Colonic mucosa (tissue), 4 donors: Measurements from ENCODE around the gene CLIC1. TPM values are rescaled to one million over a fixed set of nuclear protein-coding genes. Genes with fewer than 3 reads are reported as not detected.

Source experiments
- DNase-seq: peaks from one replicate; pipeline ENCODE4 v3.0.0-alpha.2; 2020
- H3K27ac ChIP-seq: fragments of 200-600 bp; one replicate; pipeline ENCODE4 v1.8.0; 2021
- H3K27me3 ChIP-seq: fragments of 200-600 bp; one replicate; pipeline ENCODE4 v1.8.0; 2021
- H3K36me3 ChIP-seq: fragments of 200-600 bp; one replicate; pipeline ENCODE4 v1.8.0; 2021
- H3K4me1 ChIP-seq: fragments of 200-600 bp; one replicate; pipeline ENCODE4 v1.8.0; 2021; ENCODE audit warnings: mild to moderate bottlenecking
- H3K4me3 ChIP-seq: fragments of 200-600 bp; one replicate; pipeline ENCODE4 v1.8.0; 2021
- H3K9ac ChIP-seq, 2 donors: one replicate each; pipeline ENCODE4 v1.7.0; 2013; ENCODE audit warnings: control low read depth in 2 of 2, low read depth in 2 of 2, low read length in 2 of 2
- H3K9me3 ChIP-seq: fragments of 200-600 bp; one replicate; pipeline ENCODE4 v1.8.0; 2021
- CTCF ChIP-seq: fragments of 200-600 bp; IDR thresholded peaks from one replicate; pipeline ENCODE4 v1.8.0; 2022; ENCODE audit warnings: antibody characterized with exemption, mild to moderate bottlenecking
- intact Hi-C: fragments of 100-400 bp; cut with DNase I; formaldehyde crosslinking; loops from one replicate; pipeline ENCODE4 v1.14.1; 2022
- total RNA-seq, 2 donors: library from RNA; stranded (reverse); fragmentation: NEBNext Ultra II Directional in 1 of 2; extraction: Animal tissue kit (Norgen Biotek cat#: 25700) in 1 of 2; gene quantifications; one replicate each; pipeline ENCODE4 v1.2.1, GENCODE V29; 2021
- donor health status: healthy.
- donor health status: DM: no; HTN: no; CAD: no.
- donor health status: DM: no; HTN: no; CAD: no.

The CLIC1 gene
- total RNA-seq, 2 donors from 2014 or later: 622 to 646 TPM

- Histone ChIP-seq H3K27me3 (no peaks in the 10 kb centered on the region), H3K9ac (no peak within 1 kb of the TSS), H3K4me3 (no peak within 1 kb of the TSS), H3K9me3 (no peaks in the 10 kb centered on the region), H3K4me1 (no peaks in the 10 kb centered on the region), H3K27ac (no peak within 1 kb of the TSS), H3K36me3 (no peaks in the 10 kb centered on the region)
- intact Hi-C loops: loop anchor here (10.0 kb wide), 1 partner anchor 192 kb away; the partner anchor contains the start of genes NELFE and SKIC2
- DNase-seq: no peak
- TF ChIP-seq CTCF: no peak
Measured at GRCh38 chr6:31762356-31762755, 26.0 kb upstream of the CLIC1 start, which contains the start of gene SAPCD1. Gene SAPCD1, plus strand, starts transcription at chr6:31762656. Its CDS starts 399 bp downstream, at chr6:31763055.

GRCh38 chr6:31761343-31761742 lies 25.0 kb upstream of the CLIC1 start:
- intact Hi-C loops: loop anchor here (10.0 kb wide), 1 partner anchor 193 kb away; the partner anchor contains the start of genes NELFE and SKIC2
- no peaks in the 10 kb centered on the region for H3K27me3 ChIP-seq
- no peak overlapping the region for H3K4me3 ChIP-seq
- no peaks in the 10 kb centered on the region for H3K4me1 ChIP-seq
- DNase-seq: no peak
- H3K9me3 ChIP-seq: no peaks in the 10 kb centered on the region
- no peaks in the 10 kb centered on the region for H3K36me3 ChIP-seq
- no peak for TF ChIP-seq CTCF
- no peak overlapping the region for H3K27ac ChIP-seq
- H3K9ac ChIP-seq: no peak overlapping the region

GRCh38 chr6:31760790-31761189 lies 24.5 kb upstream of the CLIC1 start:
- TF ChIP-seq CTCF: no peak
- no peaks in the 10 kb centered on the region for H3K9me3 ChIP-seq
- intact Hi-C loops: loop anchor here (10.0 kb wide), 1 partner anchor 194 kb away; the partner anchor contains the start of genes NELFE and SKIC2
- no peak overlapping the region for H3K4me3 ChIP-seq
- no peaks in the 10 kb centered on the region for H3K4me1 ChIP-seq
- H3K36me3 ChIP-seq: no peaks in the 10 kb centered on the region
- no peaks in the 10 kb centered on the region for H3K27me3 ChIP-seq
- no peak for DNase-seq
- no peak overlapping the region for H3K27ac ChIP-seq
- H3K9ac ChIP-seq: no peak overlapping the region

GRCh38 chr6:31758281-31758680 lies 22.0 kb upstream of the CLIC1 start:
- Histone ChIP-seq H3K4me1 (no peaks in the 10 kb centered on the region), H3K4me3 (no peak overlapping the region), H3K9ac (no peak overlapping the region), H3K27me3 (no peaks in the 10 kb centered on the region), H3K9me3 (no peaks in the 10 kb centered on the region), H3K27ac (no peak overlapping the region), H3K36me3 (no peaks in the 10 kb centered on the region)
- no peak for DNase-seq
- intact Hi-C loops: no loop called here
- TF ChIP-seq CTCF: no peak

GRCh38 chr6:31752739-31753319 lies 16.5 kb upstream of the CLIC1 start:
- Histone ChIP-seq H3K27me3 (no peaks in the 10 kb centered on the region), H3K4me1 (no peaks in the 10 kb centered on the region), H3K9ac (no peak overlapping the region), H3K4me3 (no peak overlapping the region), H3K27ac (no peak overlapping the region), H3K36me3 (no peaks in the 10 kb centered on the region), H3K9me3 (no peaks in the 10 kb centered on the region)
- intact Hi-C loops: no loop called here
- no peak for TF ChIP-seq CTCF
- DNase-seq: no peak
